Activated CD8-positive, alpha-beta memory T cell treated with anti-CD3 and anti-CD28 coated beads for 4 hours (primary cell): Measurements from ENCODE around the gene CKB.
A peak's percentile ranks its signal among the peaks of the same experiment; 100 is the strongest.
"Not testable (repeated sequence)": the region's sequence is repeated elsewhere in the genome, so short reads cannot be mapped to it uniquely, and the experiment has no call there.

ENCODE experiments used
- DNase-seq, 2 donors: peaks; one replicate each; pipeline ENCODE4 v3.0.0-alpha.2; 2020; ENCODE audit warnings: low read depth in 2 of 2

The CKB gene

DNA sequence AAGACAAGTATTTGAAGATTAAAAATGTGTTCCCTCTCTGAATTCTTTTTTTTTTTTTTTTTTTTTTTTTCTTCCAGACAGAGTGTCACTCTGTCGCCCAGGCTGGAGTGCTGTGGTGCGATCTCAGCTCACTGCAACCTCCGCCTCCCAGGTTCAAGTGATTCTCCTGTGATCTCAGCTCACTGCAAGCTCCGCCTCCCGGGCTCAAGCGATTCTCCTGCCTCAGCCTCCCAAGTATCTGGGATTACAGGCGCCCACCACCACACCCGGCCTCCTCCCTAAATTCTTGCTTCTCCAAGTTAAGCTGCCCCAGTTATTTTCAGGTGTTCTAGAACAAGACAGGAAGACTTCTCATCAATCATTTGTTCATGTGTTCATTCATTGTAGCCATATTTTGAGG lies 10.4 kb downstream of the CKB start:
- not testable (repeated sequence) for DNase-seq

DNA sequence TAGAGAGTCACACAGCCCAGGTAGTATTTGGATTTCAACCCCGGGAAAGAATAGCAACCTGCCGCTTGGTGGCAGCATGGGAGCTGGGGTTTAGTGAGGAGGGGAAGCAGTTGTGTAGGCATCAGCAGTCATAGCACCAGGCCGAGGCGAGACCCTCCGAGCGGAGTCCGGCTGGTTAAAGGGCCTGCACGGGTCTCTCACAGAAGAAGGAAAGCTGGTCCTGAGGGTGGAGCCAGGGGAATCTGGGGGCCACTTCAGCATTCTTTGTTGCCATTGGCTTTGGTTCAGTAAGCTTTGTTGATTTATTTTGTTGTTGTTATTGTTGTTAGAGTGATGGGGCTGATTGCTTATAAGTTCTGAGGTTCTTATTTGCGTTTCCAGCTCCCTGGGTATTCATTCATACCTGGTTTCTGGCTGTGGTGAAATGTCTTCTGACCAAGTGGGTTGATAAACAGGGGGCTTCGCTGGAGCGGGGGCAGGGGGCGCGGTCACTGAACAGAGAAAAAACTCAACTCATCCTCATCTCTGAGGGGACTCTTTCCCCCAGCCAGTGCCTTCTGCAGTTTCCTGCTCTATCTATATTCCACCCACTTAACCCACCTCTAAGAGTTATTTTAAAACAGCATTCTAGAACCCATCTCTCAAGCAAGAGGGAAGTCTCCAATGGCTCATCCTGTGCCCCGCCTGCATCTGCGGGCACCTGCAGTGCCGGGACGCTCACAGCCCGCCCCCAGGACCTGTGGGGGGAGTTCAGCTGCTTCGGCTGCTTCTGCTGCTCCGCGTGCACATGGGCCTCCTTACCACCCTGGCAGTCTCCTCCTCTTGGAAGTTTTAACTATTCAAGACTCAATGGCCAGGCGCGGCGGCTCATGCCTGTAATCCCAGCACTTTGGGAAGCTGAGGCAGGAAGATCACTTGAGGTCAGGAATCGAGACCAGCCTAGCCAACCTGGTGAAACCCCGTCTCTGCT lies 11.6 kb downstream of the CKB start:
- DNase-seq: no peak

DNA sequence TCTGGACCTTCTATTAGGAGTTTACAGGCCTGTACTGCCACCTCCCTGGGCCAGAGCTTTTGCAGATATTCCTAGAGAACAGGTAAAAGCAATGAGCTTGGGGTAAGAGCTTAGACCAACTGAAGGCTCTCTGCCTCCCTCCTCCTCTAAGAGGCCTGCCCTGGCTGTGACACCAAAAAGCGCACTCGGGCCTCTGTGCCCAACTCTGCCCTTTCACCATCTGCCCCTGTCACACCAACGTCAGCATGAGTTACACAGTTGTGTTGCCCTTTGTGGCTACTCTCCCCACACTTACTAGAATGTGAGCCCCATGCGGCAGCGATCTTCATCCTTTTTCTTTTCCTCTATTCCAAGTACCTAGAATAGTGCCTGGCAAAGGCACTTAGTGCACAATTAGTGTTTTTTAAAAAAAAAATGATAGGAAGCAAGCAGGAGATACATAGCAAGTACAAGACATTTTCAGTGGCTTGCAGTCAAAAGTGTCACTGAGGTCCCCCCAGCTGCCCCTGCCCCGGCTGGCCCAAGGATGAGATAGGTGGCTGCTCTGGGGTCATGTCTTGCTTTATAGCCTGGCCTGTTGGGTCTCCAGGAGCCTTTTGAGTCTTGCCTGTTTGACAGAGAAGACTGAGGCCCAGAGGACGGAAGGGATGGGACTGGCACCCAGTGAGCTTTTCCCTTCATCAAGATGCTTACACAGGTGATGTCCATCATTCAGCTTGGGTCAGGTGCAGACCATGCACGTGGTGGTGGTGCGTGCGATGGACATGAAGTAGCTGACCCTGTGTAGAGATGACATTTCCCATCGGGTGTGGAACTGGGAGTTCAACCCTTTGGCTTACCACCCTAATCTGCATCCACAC lies 12.5 kb downstream of the CKB start:
- no peak for DNase-seq

DNA sequence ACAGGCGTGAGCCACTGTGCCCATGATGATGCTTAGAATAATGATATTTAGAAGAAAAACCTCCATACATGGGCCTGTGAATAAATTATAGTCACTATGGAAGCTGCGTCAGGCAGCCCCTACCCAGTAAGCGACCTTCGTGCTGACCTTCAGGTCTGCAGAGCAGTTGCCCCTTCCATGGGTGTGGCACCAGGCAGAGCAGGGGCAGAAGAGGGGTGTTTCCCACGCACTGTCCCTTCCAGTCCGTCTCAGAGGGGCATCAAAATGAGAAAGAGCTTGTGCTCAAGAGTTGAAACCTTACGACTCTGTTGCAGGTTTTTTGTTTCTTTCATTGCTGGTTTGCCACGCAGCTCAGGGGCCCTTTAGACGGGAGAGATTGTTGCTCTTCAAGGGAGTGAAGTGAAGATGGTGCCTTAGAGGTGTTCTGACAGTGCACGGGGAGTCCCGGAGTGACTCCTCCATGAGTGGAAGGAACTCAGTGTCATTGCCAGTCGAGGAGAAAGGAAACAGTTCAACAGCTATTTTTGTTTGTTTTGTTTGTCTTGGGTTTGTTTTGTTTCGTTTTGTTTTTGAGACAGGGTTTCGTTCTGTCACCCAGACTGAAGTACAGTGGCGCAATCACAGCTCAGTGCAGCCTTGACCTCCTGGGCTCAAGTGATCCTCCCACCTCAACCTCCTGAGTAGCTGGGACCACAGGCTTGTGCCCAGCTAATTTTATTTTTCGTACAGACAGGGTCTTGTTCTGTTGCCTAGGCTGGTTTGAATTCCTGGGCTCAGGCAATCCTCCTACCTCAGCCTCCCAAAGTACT lies 13.9 kb downstream of the CKB start:
- DNase-seq: no peak

DNA sequence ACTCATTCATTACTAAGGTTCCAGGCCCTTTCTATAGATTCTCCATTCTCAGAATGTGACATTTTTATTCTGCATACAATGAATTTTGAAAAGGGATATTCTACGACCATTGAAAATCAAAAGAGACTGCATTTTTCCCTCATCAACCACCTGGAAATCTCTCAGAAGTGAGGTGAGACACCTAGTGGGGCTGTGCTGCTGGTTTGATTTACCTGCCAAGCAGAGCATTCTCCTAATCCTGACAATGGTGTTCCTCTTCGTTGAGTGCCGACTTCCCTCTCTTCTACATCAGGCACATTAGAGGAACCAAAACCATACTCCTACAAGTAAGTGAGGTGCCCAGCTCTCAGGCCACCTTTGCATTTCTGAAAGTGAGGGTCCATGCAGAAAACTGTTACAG lies 14.9 kb downstream of the CKB start:
- no peak for DNase-seq

DNA sequence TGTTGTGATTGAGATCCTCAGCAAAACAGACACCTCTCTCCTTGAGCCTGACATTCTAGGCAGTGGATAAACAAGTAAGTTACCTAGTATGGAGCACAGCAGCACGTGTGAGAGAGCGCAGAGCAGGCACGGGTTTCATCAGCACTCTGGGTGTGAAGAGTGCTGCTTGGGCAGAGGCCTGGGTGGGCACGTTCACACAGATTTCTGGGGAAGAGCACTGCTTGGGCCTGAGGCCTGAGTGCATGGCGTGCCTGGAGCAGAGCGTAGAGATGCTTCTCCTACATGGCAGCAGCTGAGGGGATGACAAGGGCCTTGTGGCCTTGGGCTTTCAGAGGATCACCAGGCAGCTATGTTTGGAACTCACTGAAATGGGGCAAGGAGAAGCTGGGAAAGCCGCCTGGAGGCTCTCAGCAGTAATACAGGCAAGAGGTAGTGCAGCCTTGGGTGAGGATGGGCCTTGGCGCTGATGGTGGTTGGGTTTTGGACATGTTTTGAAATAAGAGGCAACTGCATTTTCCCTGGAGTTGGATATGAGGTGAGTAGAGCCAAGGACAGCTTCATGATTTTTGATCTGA lies 17.6 kb downstream of the CKB start:
- no peak for DNase-seq

DNA sequence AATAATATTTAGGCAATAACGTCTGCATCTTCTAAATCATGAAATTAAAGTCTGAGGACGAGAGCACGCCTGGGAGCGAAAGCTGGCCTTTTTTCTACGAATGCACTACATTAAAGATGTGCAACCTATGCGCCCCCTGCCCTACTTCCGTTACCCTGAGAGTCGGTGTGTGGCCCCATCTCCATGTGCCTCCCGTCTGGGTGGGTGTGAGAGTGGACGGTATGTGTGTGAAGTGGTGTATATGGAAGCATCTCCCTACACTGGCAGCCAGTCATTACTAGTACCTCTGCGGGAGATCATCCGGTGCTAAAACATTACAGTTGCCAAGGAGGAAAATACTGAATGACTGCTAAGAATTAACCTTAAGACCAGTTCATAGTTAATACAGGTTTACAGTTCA lies 19.3 kb downstream of the CKB start:
- no peak for DNase-seq

DNA sequence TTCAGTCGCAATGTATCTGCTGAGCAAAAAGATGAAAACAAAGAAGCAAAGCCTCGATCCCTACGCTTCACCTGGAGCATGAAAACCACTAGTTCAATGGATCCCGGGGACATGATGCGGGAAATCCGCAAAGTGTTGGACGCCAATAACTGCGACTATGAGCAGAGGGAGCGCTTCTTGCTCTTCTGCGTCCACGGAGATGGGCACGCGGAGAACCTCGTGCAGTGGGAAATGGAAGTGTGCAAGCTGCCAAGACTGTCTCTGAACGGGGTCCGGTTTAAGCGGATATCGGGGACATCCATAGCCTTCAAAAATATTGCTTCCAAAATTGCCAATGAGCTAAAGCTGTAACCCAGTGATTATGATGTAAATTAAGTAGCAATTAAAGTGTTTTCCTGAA lies 19.8 kb downstream of the CKB start:
- DNase-seq: no peak

DNA sequence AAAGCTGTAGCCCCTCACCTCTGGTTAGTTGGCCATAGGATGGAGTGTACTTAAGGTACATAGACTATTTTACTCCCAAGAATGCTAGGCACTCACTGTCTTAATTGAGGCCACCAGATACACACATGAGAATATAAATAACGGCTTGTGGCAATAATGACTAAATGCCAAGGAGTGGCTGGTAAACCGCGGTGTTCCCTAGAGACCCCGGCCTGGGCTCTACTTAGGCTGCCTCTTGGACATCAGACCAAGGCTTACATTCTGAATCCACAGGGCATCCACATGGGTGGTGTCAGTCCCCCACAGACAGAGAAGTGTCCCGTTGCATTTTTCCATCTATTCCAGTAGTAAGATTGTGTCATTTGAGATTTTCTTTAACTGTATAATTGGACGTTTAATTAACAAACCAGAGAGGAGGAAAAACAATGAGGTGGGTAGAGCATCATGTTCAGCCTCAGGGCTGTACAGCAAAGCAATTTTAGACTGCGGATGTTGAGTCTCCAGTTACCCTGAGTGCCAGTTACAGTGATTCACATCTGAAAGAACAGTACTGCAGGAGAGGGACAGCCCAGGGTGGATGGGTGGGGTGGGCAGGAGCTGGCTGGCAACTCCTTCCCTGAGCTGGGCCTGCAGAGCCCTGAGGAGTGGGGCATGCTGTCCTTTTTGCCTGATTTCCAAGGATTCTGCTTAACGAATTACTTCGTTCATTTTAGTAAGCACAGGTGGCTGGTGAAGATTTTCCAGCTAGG lies 20.5 kb downstream of the CKB start:
- no peak for DNase-seq

DNA sequence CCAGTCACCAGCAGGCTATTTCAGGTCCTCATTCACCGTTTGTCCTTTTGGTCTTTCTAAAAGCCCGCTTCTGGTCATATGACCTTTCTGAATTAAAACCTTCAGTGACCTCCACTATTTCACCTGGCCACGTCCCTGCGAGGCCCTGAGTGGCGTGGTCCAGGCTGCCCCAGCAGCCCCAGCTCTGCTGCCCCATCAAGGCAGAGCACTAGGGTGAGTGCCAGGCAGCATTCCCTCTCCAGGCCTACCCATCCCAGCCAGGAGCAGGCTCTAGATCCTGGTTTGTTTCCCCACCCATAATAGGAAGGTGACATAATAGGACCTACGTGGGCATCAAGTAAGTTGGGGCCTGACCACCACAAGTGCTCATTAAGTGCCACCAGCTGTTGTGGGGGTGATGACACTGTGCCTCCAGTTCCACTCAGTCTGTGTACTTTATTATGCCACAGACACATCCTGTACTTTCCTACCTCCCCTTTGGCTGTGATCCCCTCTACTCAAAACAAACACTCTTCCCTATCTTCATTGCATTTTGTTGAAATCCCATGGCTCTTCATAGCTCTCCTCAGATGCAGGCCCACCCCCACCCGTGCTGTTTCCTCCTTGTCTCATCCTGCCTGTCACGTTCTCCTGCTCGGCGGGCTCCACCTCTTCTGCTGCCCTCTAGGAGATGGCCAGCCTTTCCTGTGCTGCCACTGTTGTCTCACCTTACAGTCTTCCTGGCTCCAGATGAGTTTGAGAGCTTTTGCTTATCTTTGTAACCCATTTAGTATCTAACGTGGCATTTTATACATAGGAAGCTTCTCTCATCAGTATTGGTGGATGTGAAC lies 21.4 kb downstream of the CKB start:
- no peak for DNase-seq

DNA sequence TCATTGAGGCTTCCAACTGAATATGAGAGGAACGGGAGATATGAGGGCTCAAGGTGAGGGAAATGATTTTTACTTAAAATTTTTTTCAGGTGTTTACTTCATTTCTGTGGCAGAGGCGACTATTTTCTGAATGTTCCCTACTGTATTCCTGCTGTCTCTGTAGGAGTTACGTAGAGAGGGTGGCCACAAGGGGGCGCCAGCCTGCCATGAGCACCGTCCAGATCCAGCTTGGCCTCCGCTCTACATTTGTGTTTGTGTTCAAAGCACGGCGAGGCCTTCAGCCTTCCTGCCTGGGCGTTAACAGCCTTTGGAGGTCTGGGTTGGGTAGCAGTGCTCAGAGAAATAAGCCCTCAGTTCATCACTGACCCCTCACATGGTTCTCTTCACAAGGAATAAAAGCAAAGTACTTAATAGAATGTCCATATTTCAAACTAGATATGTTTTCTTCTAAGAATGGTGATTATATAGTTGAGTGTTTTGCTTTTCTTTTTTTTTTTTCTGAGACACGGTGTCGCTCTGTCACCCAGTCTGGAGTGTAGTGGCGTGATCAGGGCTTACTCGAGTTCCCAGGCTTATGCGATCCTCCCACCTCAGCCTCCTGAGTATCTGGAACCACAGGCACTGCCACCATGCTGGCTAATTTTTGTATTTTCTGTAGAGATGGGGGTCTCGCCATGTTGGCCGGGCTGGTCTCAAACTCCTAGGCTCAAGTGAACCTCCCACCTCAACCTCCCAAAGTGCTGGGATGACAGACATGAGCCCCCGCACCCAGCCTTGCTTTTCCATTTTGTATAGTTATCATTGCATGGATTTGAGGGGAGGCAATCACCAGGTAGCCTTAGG lies 22.3 kb downstream of the CKB start:
- peak; percentile 56 to 58 for DNase-seq

DNA sequence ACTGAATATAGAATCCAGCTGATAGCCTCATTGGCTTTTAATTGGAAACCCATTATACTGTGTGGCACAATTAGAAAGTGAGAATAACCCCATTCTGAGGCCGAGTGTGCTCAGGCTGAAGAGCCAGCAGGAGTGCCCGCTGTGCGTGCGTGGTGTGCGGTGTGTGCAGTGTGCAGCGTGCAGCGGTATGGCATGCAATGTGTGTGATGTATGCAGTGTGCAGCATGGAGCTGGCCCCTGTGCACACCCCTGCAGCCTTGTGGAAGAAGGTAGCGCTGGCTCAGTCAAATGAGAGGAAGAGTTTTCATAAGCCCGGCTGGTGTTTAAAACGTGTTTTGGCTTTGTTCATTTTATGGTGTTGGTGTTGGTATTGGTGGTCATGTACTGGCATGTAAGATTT lies 22.9 kb downstream of the CKB start:
- DNase-seq: no peak

DNA sequence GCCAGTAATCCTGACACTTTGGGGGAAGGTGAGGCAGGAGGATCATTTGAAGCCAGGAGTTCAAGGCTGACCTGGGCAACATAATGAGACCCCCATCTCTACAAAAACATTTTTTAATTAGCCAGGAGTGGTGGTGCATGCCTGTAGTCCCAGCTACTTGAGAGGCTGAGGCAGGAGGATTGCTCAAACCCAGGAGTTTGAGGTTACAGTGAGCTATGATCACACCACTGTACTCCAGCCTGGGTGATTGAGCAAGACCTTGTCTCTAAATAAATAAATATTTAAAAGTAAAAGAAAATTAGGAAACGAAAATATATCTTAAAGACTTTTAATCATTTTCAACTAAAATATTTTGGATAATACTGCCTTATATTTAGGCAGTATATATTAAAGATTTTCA lies 25.9 kb downstream of the CKB start:
- no peak for DNase-seq

DNA sequence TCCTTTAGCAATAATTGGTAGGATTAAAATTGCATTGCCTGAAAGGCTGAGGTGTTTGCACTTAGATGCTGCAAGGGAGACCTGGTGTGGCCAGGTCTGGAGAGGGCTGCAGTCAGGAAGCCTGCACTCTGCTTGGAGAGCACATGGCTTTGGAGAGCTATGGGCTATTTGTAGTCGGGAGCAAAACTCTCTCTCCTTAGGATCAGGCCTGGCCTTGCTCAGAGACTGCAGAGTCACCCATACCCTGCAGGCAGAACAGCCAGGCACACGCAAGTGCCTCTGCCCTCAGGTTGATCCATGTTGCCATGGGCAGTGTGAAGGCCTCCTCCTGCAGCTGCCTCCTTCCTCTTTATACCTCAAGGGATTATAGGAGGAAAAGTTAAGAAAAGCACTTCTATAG lies 26.8 kb downstream of the CKB start:
- no peak for DNase-seq

DNA sequence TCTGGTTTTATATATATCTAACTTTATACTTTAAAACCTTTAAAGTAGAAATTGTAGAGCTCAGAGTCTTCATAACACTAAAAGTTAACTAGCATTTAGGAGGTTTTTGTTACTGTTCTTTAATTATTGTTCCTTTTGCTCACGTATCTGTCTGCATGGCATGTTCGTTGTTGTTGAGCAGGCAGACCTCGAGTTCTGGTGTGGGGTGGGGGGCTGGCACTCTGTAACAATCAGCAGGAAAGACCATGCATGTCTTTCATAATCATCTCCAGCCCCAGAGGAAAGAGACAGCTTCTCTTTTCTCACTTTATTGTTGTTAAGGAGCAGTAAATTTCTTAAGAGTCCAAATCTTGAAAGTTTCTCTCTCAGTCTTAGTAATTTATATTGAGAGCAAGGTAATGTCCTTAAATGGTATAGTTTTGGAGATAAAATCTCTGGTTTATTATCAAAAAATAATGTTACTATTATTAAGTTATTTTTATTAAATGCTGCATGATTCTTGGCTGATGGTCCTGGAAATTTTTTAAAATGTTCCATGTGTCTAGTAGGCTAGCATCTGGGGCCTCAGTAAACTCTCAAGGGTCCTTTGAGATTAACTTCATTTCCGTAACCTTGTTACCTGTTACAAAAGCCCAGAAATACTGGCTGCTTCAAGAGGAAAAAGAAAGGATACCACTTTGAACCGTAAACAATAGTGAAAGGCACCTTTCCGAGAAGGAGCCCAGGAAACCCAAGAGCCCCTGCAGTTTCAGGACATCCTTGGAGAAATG lies 30.3 kb downstream of the CKB start:
- no peak for DNase-seq

DNA sequence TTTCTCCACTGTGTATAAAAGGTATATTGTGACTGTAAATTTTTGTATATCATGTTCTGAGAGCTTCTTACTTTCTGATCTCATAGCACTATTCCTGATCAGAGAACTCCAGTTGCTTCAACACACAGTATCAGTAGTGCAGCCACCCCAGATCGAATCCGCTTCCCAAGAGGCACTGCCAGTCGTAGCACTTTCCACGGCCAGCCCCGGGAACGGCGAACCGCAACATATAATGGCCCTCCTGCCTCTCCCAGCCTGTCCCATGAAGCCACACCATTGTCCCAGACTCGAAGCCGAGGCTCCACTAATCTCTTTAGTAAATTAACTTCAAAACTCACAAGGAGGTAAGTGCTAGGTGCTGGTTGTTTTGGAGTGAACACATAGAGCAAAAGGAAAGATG lies 30.9 kb downstream of the CKB start:
- no peak for DNase-seq

DNA sequence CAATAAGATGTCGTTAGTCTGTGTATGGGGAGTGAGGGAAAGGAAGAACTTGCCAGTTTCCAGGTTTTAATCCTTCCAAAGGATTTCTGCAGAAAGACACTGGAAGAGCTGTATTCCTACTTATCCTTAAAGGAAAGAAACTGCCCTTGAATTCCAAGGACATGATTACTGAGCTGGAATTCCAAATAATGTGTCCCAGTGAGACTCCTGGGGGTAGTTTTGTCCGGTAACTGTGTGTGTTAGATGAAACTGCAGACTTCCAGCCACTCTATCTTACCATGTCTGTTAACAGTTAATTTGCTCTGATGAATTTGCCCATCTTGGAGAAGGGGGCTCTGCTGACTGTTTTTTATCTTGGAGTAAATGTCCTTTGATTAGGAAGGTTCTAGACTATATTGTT lies 33.0 kb downstream of the CKB start:
- DNase-seq: no peak

DNA sequence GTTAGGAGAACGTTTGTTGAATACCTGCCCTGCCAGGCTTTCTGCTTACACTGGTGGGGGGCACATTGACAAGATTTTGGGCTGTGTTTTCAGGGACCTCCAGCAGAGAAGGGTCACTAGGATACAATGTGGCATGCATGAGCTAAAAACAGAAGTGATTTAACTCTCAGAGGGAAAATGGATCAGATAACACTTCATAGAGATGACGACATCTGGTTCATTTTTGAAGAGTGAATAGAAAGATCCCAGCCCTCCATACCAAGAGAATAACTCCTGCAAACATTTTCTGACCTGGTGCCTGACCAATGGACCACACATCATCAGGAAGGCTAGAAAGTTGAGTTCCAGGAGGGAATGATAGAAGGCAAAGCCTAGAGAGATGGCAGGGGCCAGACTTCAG lies 33.7 kb downstream of the CKB start:
- no peak for DNase-seq
